Placental pericyte (primary cell): ENCODE data around the gene BHMT. TPM values are rescaled to one million over a fixed set of nuclear protein-coding genes. Genes with fewer than 3 reads are reported as not detected.

Source experiments
- small RNA-seq: library from RNA; depleted of rRNA; stranded (forward); fragments of <200 nt; gene quantifications from one replicate; pipeline ENCODE3, GENCODE V24; 2012; ENCODE audit warnings: low replicate concordance
- total RNA-seq: library from RNA; depleted of rRNA; stranded (reverse); fragments of >200 nt; gene quantifications from 2 replicates; pipeline ENCODE4 v1.2.3, GENCODE V29; 2012

The BHMT gene
- 0.86 TPM in 1 of 2 replicates, not detected in the other for total RNA-seq

GRCh38 chr5:79111387-79111959 lies at the start of gene BHMT:
Gene BHMT (plus strand): TSS chr5:79111809. CDS start chr5:79111886, 77 bp downstream.

GRCh38 chr5:79069488-79070349 lies 41.9 kb upstream of the BHMT start, which contains the start of the genes BHMT2 and DMGDH:
Gene BHMT2 (plus strand): TSS chr5:79069767. CDS start chr5:79069783, 16 bp downstream.
Gene DMGDH (minus strand): TSS chr5:79069674. CDS start chr5:79069620, 54 bp downstream.

Small RNA genes lying within 50 kb of the gene (small RNA-seq; reads per million reads assigned to genes)
- gene RNY3P1 = 0.78 reads per million, percentile 35 among the genes with 10 or more reads in this experiment

Other genes with a start within 250 kb of the BHMT start
- gene ARSB, start 126.5 kb upstream of the BHMT start, total RNA-seq = 18.2 and 29.6 TPM in 2 replicates
- 1.3 and 1.5 TPM in 2 replicates for gene DMGDH, start 42.1 kb upstream of the BHMT start, total RNA-seq
- 1.1 and 11.6 TPM in 2 replicates for gene BHMT2, start 42.0 kb upstream of the BHMT start, total RNA-seq
- gene JMY, start 124.3 kb downstream of the BHMT start, total RNA-seq = 4.0 and 15.1 TPM in 2 replicates